SK-N-SH treated with all-trans-retinoic acid at 6 μM for 48 hours (cell line): ENCODE results near the gene GRIP1.

ENCODE experiments used
- ATAC-seq: fragments of 200-7000 bp; cut with Tn5 transposase; 3 replicates; pipeline ENCODE4 v1.9.1; 2020; ENCODE audit warnings: mild to moderate bottlenecking, moderate library complexity
- BACH2 ChIP-seq: fragments of 250-450 bp; sonication (Bioruptor Pico); IDR thresholded peaks from 2 replicates; pipeline ENCODE4 v1.9.0; 2021; ENCODE audit warnings: mild to moderate bottlenecking, borderline replicate concordance
- ISL1 ChIP-seq: fragments of 250-450 bp; sonication (Bioruptor Pico); IDR thresholded peaks from 2 replicates; pipeline ENCODE4 v2.1.2; 2022; ENCODE audit warnings: mild to moderate bottlenecking, moderate library complexity
- OSR1 ChIP-seq: fragments of 250-450 bp; sonication (Bioruptor Pico); IDR thresholded peaks from 2 replicates; pipeline ENCODE4 v1.8.0; 2022; ENCODE audit warnings: moderate library complexity, mild to moderate bottlenecking, inconsistent platforms
- PATZ1 ChIP-seq: fragments of 250-450 bp; sonication (Bioruptor Pico); IDR thresholded peaks from 2 replicates; pipeline ENCODE4 v1.8.0; 2020; ENCODE audit warnings: mild to moderate bottlenecking, moderate library complexity, borderline replicate concordance
- POU6F1 ChIP-seq: fragments of 250-450 bp; sonication (Bioruptor Pico); IDR thresholded peaks from 2 replicates; pipeline ENCODE4 v1.8.0; 2021; ENCODE audit warnings: low read depth, mild to moderate bottlenecking, moderate library complexity, borderline replicate concordance
- PPARA ChIP-seq: fragments of 250-450 bp; sonication (Bioruptor Pico); IDR thresholded peaks from 2 replicates; pipeline ENCODE4 v1.5.0; 2020; ENCODE audit warnings: mild to moderate bottlenecking, borderline replicate concordance
- SNAI2 ChIP-seq: fragments of 250-450 bp; sonication (Bioruptor Pico); IDR thresholded peaks from 2 replicates; pipeline ENCODE4 v1.5.0; 2020; ENCODE audit warnings: mild to moderate bottlenecking, moderate library complexity
- TSHZ2 ChIP-seq: fragments of 250-450 bp; sonication (Bioruptor Pico); IDR thresholded peaks from 2 replicates; pipeline ENCODE4 v1.5.0; 2020; ENCODE audit warnings: mild to moderate bottlenecking, moderate library complexity
- ZFP3 ChIP-seq: fragments of 250-450 bp; sonication (Bioruptor Pico); IDR thresholded peaks from 2 replicates; pipeline ENCODE4 v1.5.0; 2020; ENCODE audit warnings: mild to moderate bottlenecking, moderate library complexity
- ZFP30 ChIP-seq: fragments of 450-650 bp; formaldehyde crosslinking; IDR thresholded peaks from 2 replicates; pipeline ENCODE4 v1.5.0; 2022; ENCODE audit warnings: mild to moderate bottlenecking, moderate library complexity

Gene GRIP1

GRCh38 chr12:66301944-66302826 lies 376.7 kb downstream of the GRIP1 start, which contains the start of gene HELB (continued):
- TF ChIP-seq POU6F1 (CRISPR knock-in tag) = no peak
- no peak for TF ChIP-seq TSHZ2 (CRISPR knock-in tag)
- no peak for TF ChIP-seq ZFP3 (CRISPR knock-in tag)
- no peak for TF ChIP-seq OSR1 (CRISPR knock-in tag)
- TF ChIP-seq BACH2 = no peak
- no peak for TF ChIP-seq ISL1 (CRISPR knock-in tag)
- no peak for TF ChIP-seq SNAI2
- TF ChIP-seq, all 23 proteins: peak for 2

DNA sequence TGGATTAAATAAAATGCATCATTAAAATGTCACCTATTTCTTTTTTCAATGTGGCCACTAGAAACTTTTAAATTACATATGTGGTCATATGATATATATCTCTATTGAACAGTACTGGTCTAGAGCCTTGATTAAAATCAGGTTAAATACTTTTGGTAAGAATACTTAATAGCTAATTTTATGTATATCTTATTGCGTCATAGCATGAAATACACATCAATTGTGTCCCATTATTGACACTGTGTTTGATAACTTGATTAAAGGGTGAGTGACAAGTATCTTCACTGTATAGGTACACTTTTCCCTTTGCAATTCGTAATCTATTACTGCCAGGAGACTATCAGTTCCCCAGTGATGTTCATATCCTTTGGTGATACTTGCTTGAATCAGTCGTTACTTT lies 381.0 kb downstream of the GRIP1 start:
- TF ChIP-seq PATZ1 = no peak
- no peak for TF ChIP-seq ISL1 (CRISPR knock-in tag)
- no peak for TF ChIP-seq TSHZ2 (CRISPR knock-in tag)
- TF ChIP-seq ZFP30 (CRISPR knock-in tag) = no peak
- no peak for TF ChIP-seq OSR1 (CRISPR knock-in tag)
- TF ChIP-seq PPARA = no peak
- TF ChIP-seq ZFP3 (CRISPR knock-in tag) = no peak

More for the DNA sequence above, 381.0 kb downstream of the GRIP1 start:
- ATAC-seq = no peak
